ENCODE data around the gene SYNPR. TPM values are rescaled to one million over a fixed set of nuclear protein-coding genes. Genes with fewer than 3 reads are reported as not detected.
"Not testable (repeated sequence)": the region's sequence is repeated elsewhere in the genome, so short reads cannot be mapped to it uniquely, and the experiment has no call there.

SYNPR gene
- not detected in 2 replicates for total RNA-seq

DNA sequence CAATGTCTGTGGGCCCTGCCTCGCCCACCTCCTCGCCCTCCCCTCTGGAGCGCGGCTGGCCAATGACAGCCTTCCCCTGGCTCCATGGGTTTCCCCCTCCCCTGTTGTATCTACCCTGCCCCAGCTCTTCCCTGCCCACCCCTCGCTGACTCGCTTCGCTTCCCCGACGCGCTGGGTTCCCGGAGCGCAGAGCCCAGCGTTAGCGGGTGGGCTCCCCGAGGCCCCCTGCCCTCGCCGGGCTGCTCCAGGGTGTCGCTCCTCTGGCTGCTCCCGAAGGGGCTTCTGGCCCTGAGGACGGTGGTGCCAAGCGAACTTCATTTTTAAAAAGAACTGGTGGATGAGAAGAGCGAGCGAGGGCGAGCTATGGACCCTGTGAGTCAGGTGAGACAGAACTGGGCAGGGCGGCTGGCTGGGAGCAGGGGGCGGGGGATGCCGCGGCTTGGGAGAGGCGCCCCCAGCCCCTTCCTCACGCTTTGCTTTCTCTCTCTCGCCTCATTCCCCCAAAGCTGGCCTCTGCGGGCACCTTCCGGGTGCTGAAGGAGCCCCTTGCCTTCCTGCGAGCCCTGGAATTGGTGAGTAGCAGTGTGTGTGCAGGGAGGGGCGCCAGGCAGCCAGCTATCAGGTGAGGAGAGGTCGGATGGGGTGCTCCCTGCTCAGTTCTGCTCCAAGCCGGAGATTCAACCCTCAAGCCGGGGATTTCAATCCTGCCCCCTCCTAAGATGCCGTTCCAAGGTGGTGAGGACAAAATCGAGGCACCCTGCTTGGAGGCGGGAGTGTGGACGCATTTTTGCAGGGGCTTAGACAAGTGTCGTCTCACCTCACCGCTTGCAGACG lies at the start of gene SYNPR:
SYNPR (plus strand) TSS at position 138 of the 834 bp plus-strand sequence.
- no peak within 1 kb of the TSS for H3K27ac Mint-ChIP-seq
- no peaks in the 10 kb centered on the region for H3K9me3 Mint-ChIP-seq
- intact Hi-C loops (cut with micrococcal nuclease): no loop called here
- no peak for DNase-seq (ENCODE audit: low spot score)
- H3K4me3 Mint-ChIP-seq (ENCODE audit: low read depth): no peak within 1 kb of the TSS
- peaks cover 14% of the 10 kb centered on the region for H3K27me3 Mint-ChIP-seq (ENCODE audit: low read depth)
- no peaks in the 10 kb centered on the region for H3K4me1 Mint-ChIP-seq (ENCODE audit: low read depth)
- no peaks in the 10 kb centered on the region for H3K36me3 Mint-ChIP-seq (ENCODE audit: low read depth)

DNA sequence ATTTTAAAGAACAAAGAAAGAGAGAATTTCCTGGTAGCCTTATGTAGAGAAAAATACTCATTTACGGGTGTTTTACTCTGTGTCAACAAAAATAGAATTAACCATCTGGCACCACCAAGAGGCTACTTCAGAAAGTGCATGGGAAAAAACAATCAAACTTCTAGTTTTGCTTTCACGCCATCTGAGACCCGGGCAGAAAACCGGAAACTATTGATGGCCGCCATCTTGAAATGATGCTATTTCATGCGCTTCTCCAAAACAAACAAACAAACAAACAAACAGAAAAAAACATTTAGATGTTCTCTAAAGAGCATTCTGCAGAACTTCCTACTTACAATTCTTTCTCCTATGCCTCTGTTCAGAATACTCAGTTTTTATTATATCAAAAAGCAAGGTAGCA lies 49.4 kb upstream of the SYNPR start:
- no peaks in the 10 kb centered on the region for H3K27me3 Mint-ChIP-seq (ENCODE audit: low read depth)
- intact Hi-C loops (cut with micrococcal nuclease): loop anchor here (10.0 kb wide), 1 partner anchor 604 kb away; no protein-coding TSS in a partner anchor

DNA sequence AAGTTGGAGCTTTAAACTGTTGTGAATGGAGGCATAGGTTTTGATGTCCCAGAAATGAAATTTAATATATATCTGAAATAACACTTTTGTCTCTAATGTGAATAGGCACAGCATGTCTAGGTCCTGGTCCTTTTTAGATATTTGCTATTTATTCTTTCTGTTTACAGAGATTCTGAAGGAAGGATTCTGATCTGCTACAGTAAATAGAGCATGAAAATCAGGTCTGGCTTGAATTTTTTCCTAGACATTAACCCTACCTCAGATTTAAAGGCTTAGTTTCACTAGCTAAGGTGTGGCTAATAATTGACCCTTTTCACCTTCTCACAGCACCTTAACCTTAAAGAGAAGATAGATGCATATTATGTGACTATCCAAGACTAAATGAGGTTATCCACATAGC lies 48.0 kb upstream of the SYNPR start:
- Mint-ChIP-seq H3K36me3 (ENCODE audit: low read depth) (no peaks in the 10 kb centered on the region), H3K9me3 (no peaks in the 10 kb centered on the region), H3K4me3 (ENCODE audit: low read depth) (no peak overlapping the region), H3K27ac (no peak overlapping the region), H3K4me1 (ENCODE audit: low read depth) (no peaks in the 10 kb centered on the region), H3K27me3 (ENCODE audit: low read depth) (no peaks in the 10 kb centered on the region)
- intact Hi-C loops (cut with micrococcal nuclease): no loop called here
- DNase-seq (ENCODE audit: low spot score): no peak

More for the DNA sequence above, 49.4 kb upstream of the SYNPR start:
- no peak overlapping the region for H3K27ac Mint-ChIP-seq
- H3K4me1 Mint-ChIP-seq (ENCODE audit: low read depth): no peaks in the 10 kb centered on the region
- H3K4me3 Mint-ChIP-seq (ENCODE audit: low read depth): no peak overlapping the region
- no peak for DNase-seq (ENCODE audit: low spot score)
- H3K36me3 Mint-ChIP-seq (ENCODE audit: low read depth): no peaks in the 10 kb centered on the region
- no peaks in the 10 kb centered on the region for H3K9me3 Mint-ChIP-seq

DNA sequence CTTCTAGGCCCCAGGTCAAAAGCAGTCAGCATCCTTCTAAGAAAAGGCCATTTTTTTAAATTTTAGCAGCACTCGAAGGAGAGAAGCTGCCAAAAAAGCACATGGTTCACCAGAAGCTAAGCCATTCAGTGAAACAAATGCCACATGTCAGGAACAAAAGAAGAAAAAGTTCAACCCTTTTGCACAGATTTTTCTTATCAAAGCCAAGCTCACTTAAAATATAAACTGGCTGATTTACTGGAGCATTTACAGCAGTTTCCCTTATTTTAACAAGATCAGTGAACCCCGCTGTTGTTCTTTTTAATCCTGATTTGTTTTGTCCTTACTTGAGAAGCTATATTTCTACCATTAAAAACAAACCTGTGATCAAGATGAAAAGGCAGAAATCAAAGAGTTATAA lies 46.5 kb upstream of the SYNPR start:
- intact Hi-C loops (cut with micrococcal nuclease): no loop called here
- Mint-ChIP-seq H3K27me3 (ENCODE audit: low read depth) (no peaks in the 10 kb centered on the region), H3K27ac (no peak overlapping the region), H3K36me3 (ENCODE audit: low read depth) (no peaks in the 10 kb centered on the region), H3K4me3 (ENCODE audit: low read depth) (no peak overlapping the region), H3K9me3 (no peaks in the 10 kb centered on the region), H3K4me1 (ENCODE audit: low read depth) (no peaks in the 10 kb centered on the region)
- DNase-seq (ENCODE audit: low spot score): no peak

DNA sequence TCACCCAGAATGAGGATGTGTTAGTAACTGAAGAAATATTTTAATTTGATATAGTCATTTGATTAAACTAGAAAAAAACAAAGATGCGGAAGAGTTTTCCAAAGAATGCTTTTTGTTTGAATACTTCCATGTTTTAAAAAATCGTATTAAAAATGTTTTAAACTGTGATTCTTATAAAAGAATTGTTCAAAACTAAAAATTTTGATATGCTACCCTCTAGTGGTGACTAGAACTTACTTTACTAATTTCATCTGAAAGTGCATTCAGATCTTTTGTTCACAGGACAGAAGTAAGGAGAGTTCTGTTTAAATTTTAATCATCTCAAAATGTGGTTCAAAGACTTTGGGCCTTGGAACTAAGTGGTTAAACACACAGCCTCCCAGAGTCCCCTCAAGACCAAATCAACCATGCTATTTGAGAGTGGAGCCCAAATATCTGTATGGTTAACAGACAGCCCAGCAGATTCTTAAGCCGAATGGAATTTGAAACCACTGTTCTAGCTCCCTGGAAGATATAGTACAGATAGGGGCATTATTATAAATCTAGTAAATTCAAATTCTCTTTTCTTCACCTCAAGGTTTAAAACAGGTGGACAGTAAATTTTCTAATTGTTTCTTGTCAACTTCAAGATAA lies 45.2 kb upstream of the SYNPR start:
- no peak for DNase-seq (ENCODE audit: low spot score)
- no peak overlapping the region for H3K27ac Mint-ChIP-seq
- H3K36me3 Mint-ChIP-seq (ENCODE audit: low read depth): no peaks in the 10 kb centered on the region
- no peaks in the 10 kb centered on the region for H3K27me3 Mint-ChIP-seq (ENCODE audit: low read depth)
- no peaks in the 10 kb centered on the region for H3K9me3 Mint-ChIP-seq
- intact Hi-C loops (cut with micrococcal nuclease): no loop called here
- H3K4me1 Mint-ChIP-seq (ENCODE audit: low read depth): no peaks in the 10 kb centered on the region
- no peak overlapping the region for H3K4me3 Mint-ChIP-seq (ENCODE audit: low read depth)

DNA sequence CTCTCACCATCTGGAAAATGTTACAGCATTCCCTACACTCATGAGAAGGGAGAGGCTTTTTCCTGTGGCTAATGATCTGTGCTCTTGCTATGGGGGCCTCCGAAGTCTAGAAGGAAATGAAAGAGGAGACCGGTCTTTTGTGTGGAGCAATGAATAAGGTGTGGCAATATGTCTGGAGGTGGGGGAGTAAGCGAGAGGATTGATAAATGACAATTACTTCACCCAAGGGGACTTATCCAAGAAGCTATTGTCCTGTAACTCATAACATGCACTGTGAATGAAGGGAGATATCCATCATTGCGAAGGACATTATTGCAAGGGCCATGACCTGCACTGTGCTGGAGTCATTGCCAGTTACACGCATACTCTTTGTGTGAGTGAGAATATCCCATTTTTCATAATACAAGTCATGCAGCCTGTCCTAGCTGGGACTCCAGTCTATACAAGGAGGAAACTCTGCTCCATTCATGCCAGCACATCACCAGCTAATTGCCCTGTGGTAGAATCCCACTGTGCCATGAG lies 37.7 kb upstream of the SYNPR start:
- Mint-ChIP-seq H3K4me3 (ENCODE audit: low read depth) (no peak overlapping the region), H3K4me1 (ENCODE audit: low read depth) (no peaks in the 10 kb centered on the region), H3K27me3 (ENCODE audit: low read depth) (no peaks in the 10 kb centered on the region), H3K36me3 (ENCODE audit: low read depth) (no peaks in the 10 kb centered on the region), H3K9me3 (no peaks in the 10 kb centered on the region), H3K27ac (no peak overlapping the region)
- intact Hi-C loops (cut with micrococcal nuclease): no loop called here
- DNase-seq (ENCODE audit: low spot score): no peak

DNA sequence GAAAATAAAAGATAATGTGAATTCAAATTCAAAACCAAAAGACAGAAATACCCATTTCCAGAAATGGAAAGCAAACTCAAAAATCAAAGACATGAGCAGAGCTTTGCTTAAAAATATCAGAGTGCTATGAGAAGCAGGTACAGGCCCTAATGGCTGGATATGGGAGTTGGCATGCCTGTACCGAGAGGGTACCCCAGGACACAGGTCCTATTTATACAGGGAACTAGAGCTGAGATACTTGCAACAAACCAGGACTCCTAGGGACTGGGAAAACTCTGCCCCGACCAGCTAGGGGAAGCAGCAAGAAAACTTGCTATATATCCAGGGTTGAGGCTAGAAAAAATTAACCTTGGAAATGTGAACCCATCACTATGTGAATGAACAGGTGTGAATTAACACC lies 36.0 kb upstream of the SYNPR start:
- no peaks in the 10 kb centered on the region for H3K27me3 Mint-ChIP-seq (ENCODE audit: low read depth)
- no peaks in the 10 kb centered on the region for H3K9me3 Mint-ChIP-seq
- H3K27ac Mint-ChIP-seq: no peak overlapping the region
- no peaks in the 10 kb centered on the region for H3K36me3 Mint-ChIP-seq (ENCODE audit: low read depth)
- no peak overlapping the region for H3K4me3 Mint-ChIP-seq (ENCODE audit: low read depth)
- intact Hi-C loops (cut with micrococcal nuclease): no loop called here
- DNase-seq (ENCODE audit: low spot score): no peak
- no peaks in the 10 kb centered on the region for H3K4me1 Mint-ChIP-seq (ENCODE audit: low read depth)

DNA sequence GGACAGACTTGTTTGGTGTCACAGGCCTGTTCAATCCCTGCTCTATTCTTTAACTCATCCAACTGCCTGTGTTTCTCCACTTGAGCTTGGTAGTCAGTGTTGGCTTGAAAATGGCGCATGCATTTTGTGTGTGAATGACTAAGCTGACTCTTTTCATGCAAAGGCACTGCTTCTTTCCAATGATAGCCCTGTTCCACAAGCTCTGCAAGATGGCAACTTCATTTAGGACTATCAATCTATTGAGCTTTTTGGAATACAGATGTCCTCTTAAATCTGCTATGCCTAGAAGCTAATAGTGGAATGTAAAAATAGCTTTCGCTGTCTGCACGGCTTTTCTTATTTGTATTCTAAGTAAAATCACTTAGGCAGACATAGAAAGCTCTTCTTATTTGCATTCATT lies 33.6 kb upstream of the SYNPR start:
- Mint-ChIP-seq H3K4me3 (ENCODE audit: low read depth) (no peak overlapping the region), H3K27ac (no peak overlapping the region), H3K9me3 (no peaks in the 10 kb centered on the region), H3K36me3 (ENCODE audit: low read depth) (no peaks in the 10 kb centered on the region), H3K27me3 (ENCODE audit: low read depth) (no peaks in the 10 kb centered on the region), H3K4me1 (ENCODE audit: low read depth) (no peaks in the 10 kb centered on the region)
- intact Hi-C loops (cut with micrococcal nuclease): no loop called here
- no peak for DNase-seq (ENCODE audit: low spot score)

DNA sequence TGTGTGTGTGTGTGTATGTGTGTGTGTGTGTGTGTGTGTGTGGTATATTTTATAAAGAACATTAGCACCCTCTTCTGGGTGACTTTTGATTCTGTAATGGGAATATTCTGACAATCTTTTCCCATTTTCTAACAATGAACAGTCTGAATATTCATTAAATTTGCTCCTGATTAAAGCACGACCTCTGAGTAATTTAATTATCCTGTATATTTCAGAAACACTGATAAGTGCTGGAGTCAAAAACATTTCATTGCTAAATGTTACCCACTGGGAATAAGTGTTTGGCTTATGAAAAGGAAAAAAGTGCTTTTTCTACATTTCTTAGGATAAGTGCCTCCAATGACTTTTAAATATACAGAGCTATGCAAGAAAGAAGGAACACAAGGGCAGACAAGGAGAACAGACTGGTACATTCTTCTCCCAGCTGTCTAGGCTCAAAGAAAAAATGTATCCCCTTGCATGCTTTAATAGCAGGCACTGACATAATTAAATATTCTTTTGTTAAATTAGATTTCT lies 32.3 kb upstream of the SYNPR start:
- intact Hi-C loops (cut with micrococcal nuclease): no loop called here
- no peak overlapping the region for H3K27ac Mint-ChIP-seq
- no peaks in the 10 kb centered on the region for H3K9me3 Mint-ChIP-seq
- H3K4me3 Mint-ChIP-seq (ENCODE audit: low read depth): no peak overlapping the region
- H3K27me3 Mint-ChIP-seq (ENCODE audit: low read depth): no peaks in the 10 kb centered on the region
- H3K4me1 Mint-ChIP-seq (ENCODE audit: low read depth): no peaks in the 10 kb centered on the region
- DNase-seq (ENCODE audit: low spot score): no peak
- H3K36me3 Mint-ChIP-seq (ENCODE audit: low read depth): no peaks in the 10 kb centered on the region

DNA sequence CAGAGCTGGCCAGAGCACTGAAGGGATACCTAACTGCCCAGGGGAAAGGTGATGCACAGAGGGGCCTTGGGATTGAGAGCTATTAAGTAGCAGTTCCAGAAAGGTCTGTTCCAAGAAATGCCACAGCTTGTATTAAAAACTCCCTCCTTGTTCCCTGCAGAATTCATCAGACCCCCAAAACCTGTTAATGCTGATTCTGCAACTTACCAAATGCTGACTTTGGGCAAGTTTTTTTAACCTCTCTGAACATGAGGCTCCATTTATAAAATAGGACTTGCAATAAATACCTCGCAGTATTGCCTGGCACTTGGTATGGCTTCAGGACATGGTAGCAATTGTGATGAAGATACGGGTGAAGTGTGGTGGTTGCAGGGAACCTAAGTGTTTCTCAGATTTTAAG lies 30.1 kb upstream of the SYNPR start:
- Mint-ChIP-seq H3K36me3 (ENCODE audit: low read depth) (no peaks in the 10 kb centered on the region), H3K27ac (no peak overlapping the region), H3K27me3 (ENCODE audit: low read depth) (no peaks in the 10 kb centered on the region), H3K9me3 (no peaks in the 10 kb centered on the region), H3K4me3 (ENCODE audit: low read depth) (no peak overlapping the region), H3K4me1 (ENCODE audit: low read depth) (no peaks in the 10 kb centered on the region)
- DNase-seq (ENCODE audit: low spot score): no peak
- intact Hi-C loops (cut with micrococcal nuclease): no loop called here

DNA sequence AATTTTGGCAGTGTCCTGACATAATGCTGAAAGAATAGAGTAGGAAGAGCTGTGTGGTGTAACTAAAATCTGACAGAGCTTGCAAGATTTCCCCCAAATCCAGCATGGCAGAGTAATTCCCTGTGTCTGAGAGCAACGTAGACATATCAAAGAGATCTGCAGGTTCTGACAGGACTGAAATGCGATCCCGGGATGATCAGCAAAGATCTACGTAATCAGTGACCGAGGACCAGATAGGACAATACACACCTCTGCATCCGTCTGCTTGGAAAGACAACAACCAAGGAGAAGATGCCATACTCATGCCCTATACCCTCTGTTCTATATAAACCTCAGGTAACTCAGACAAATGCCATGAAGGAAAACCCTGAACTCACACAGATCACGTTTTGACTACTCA lies 26.6 kb upstream of the SYNPR start:
- no peaks in the 10 kb centered on the region for H3K27me3 Mint-ChIP-seq (ENCODE audit: low read depth)
- no peaks in the 10 kb centered on the region for H3K4me1 Mint-ChIP-seq (ENCODE audit: low read depth)
- no peak overlapping the region for H3K4me3 Mint-ChIP-seq (ENCODE audit: low read depth)
- no peak for DNase-seq (ENCODE audit: low spot score)
- H3K27ac Mint-ChIP-seq: no peak overlapping the region
- intact Hi-C loops (cut with micrococcal nuclease): no loop called here
- H3K9me3 Mint-ChIP-seq: no peaks in the 10 kb centered on the region
- no peaks in the 10 kb centered on the region for H3K36me3 Mint-ChIP-seq (ENCODE audit: low read depth)

DNA sequence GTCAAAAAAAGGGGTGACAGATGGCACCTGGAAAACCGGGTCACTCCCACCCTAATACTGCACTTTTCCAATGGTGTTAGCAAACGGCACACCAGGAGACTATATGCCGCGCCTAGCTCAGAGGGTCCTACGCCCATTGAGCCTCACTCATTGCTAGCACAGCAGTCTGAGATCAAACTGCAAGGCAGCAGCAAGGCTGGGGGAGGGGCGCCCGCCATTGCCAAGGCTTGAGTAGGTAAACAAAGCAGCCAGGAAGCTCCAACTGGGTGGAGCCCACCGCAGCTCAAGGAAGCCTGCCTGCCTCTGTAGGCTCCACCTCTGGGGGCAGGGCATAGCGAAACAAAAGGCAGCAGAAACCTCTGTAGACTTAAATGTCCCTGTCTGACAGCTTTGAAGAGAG lies 22.3 kb upstream of the SYNPR start:
- intact Hi-C loops (cut with micrococcal nuclease); H3K27me3 Mint-ChIP-seq (ENCODE audit: low read depth); H3K4me3 Mint-ChIP-seq (ENCODE audit: low read depth); H3K27ac Mint-ChIP-seq; H3K36me3 Mint-ChIP-seq (ENCODE audit: low read depth); DNase-seq (ENCODE audit: low spot score); H3K4me1 Mint-ChIP-seq (ENCODE audit: low read depth); H3K9me3 Mint-ChIP-seq: not testable (repeated sequence)

DNA sequence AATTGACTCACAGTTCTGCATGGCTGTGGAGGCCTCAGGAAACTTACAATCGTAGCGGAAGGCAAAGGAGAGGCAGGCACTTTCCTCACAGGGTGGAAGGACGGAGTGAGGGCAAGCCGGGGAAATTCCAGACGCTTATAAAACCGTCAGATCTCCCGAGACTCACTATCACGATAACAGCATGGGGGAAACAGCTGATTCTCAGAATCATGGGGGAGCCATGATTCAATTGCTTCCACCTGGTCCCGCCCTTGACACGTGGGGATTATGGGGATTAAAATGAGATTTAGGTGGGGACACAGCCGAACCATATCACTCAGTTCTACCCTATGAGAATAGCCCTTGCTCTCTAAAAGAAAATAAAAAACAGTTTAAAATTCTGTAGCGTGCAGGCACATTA lies 13.4 kb upstream of the SYNPR start:
- H3K9me3 Mint-ChIP-seq: peaks cover 2% of the 10 kb centered on the region
- H3K27ac Mint-ChIP-seq: no peak overlapping the region
- H3K4me1 Mint-ChIP-seq (ENCODE audit: low read depth): no peaks in the 10 kb centered on the region
- H3K27me3 Mint-ChIP-seq (ENCODE audit: low read depth): no peaks in the 10 kb centered on the region
- intact Hi-C loops (cut with micrococcal nuclease): no loop called here
- DNase-seq (ENCODE audit: low spot score): no peak
- H3K4me3 Mint-ChIP-seq (ENCODE audit: low read depth): no peak overlapping the region
- H3K36me3 Mint-ChIP-seq (ENCODE audit: low read depth): no peaks in the 10 kb centered on the region
